Measurements from ENCODE around the gene EPS15. TPM values are rescaled to one million over a fixed set of nuclear protein-coding genes. Genes with fewer than 3 reads are reported as not detected.

Gene EPS15
- total RNA-seq, 3 donors from 2014 or later: 50.0 to 85.5 (median 54.0) TPM

GRCh38 chr1:51349862-51350261 lies 169.2 kb downstream of the EPS15 start:
- TF ChIP-seq CTCF (IDR thresholded peaks at IDR 0.05): no peak
- Histone ChIP-seq H3K36me3 (ENCODE audit: low read depth) (peaks cover 1% of the 10 kb centered on the region), H3K4me3 (no peak overlapping the region), H3K9me3 (no peaks in the 10 kb centered on the region), H3K4me1 (ENCODE audit: low read depth) (peaks cover 3% of the 10 kb centered on the region)
- intact Hi-C loops (cut with DNase I, micrococcal nuclease): no loop called here
- ATAC-seq (no peak), DNase-seq (no peak)

GRCh38 chr1:51348147-51348527 lies 170.9 kb downstream of the EPS15 start:
- TF ChIP-seq CTCF (IDR thresholded peaks at IDR 0.05): no peak
- DNase-seq (no peak), ATAC-seq (no peak)
- no peak overlapping the region for H3K4me3 ChIP-seq
- H3K36me3 ChIP-seq (ENCODE audit: low read depth): no peaks in the 10 kb centered on the region
- intact Hi-C loops (cut with DNase I, micrococcal nuclease): no loop called here
- peaks cover 3% of the 10 kb centered on the region for H3K4me1 ChIP-seq (ENCODE audit: low read depth)
- H3K9me3 ChIP-seq: no peaks in the 10 kb centered on the region

- intact Hi-C loops (cut with DNase I, micrococcal nuclease): no loop called here
- no peaks in the 10 kb centered on the region for H3K9me3 ChIP-seq
- no peaks in the 10 kb centered on the region for H3K36me3 ChIP-seq (ENCODE audit: low read depth)
- peaks cover 3% of the 10 kb centered on the region for H3K4me1 ChIP-seq (ENCODE audit: low read depth)
- TF ChIP-seq CTCF (IDR thresholded peaks at IDR 0.05): no peak
- ATAC-seq: no peak
- H3K4me3 ChIP-seq: no peak overlapping the region
- no peak for DNase-seq
Observed at GRCh38 chr1:51347398-51348146, 171.5 kb downstream of the EPS15 start.

GRCh38 chr1:51346086-51346942 lies 172.8 kb downstream of the EPS15 start:
- no peaks in the 10 kb centered on the region for H3K36me3 ChIP-seq (ENCODE audit: low read depth)
- peaks cover 3% of the 10 kb centered on the region for H3K4me1 ChIP-seq (ENCODE audit: low read depth)
- ATAC-seq (no peak), DNase-seq (no peak)
- no peaks in the 10 kb centered on the region for H3K9me3 ChIP-seq
- intact Hi-C loops (cut with DNase I, micrococcal nuclease): no loop called here
- TF ChIP-seq CTCF (IDR thresholded peaks at IDR 0.05): no peak
- H3K4me3 ChIP-seq: no peak overlapping the region

- Histone ChIP-seq H3K9me3 (no peaks in the 10 kb centered on the region), H3K4me3 (no peak overlapping the region), H3K4me1 (ENCODE audit: low read depth) (peaks cover 3% of the 10 kb centered on the region), H3K36me3 (ENCODE audit: low read depth) (no peaks in the 10 kb centered on the region)
- TF ChIP-seq CTCF (IDR thresholded peaks at IDR 0.05): no peak
- peak; percentile 2 for ATAC-seq
- DNase-seq: no peak
- intact Hi-C loops (cut with DNase I, micrococcal nuclease): no loop called here
Observed at GRCh38 chr1:51345300-51345687, 173.8 kb downstream of the EPS15 start.

Measured in mucosa of descending colon (tissue), 3 donors.